Activated T-cell treated with anti-CD3 and anti-CD28 coated beads, Interleukin-2, amount 50 U/mL, for 72 hours (primary cell): ENCODE data around the gene NHEJ1. TPM values are rescaled to one million over a fixed set of nuclear protein-coding genes. Genes with fewer than 3 reads are reported as not detected.

Source experiments
- ATAC-seq, 2 donors: fragments of 150-1000 bp; cut with Tn5 transposase; replicated peaks in 1 of 2; 2 replicates each; pipeline ENCODE4 v1.10.0; 2021; ENCODE audit warnings: moderate library complexity in 2 of 2, mild to moderate bottlenecking in 1 of 2
- DNase-seq, 2 donors: peaks; one replicate each; pipeline ENCODE4 v3.0.0; 2021 to 2022; ENCODE audit warnings: mixed read lengths in 1 of 2
- H3K27ac Mint-ChIP-seq: one replicate; pipeline ENCODE4 v1.8.0; 2022; ENCODE audit warnings: mild to moderate bottlenecking, moderate library complexity, mixed read lengths
- H3K27me3 Mint-ChIP-seq: one replicate; pipeline ENCODE4 v1.8.0; 2022; ENCODE audit warnings: low read depth, mixed read lengths
- H3K36me3 Mint-ChIP-seq, 2 donors: one replicate each; pipeline ENCODE4 v1.8.0; 2022; ENCODE audit warnings: mixed read lengths in 2 of 2, mild to moderate bottlenecking in 1 of 2; ENCODE audit not compliant: insufficient read depth in 2 of 2
- H3K4me1 Mint-ChIP-seq: one replicate; pipeline ENCODE4 v1.8.0; 2022; ENCODE audit warnings: low read depth, mixed read lengths
- H3K4me3 Mint-ChIP-seq, 2 donors: one replicate each; pipeline ENCODE4 v1.8.0; 2022; ENCODE audit warnings: mild to moderate bottlenecking in 2 of 2, mixed read lengths in 2 of 2, moderate library complexity in 2 of 2
- H3K9me3 Mint-ChIP-seq, 2 donors: one replicate each; pipeline ENCODE4 v1.8.0; 2022; ENCODE audit warnings: mixed read lengths in 2 of 2
- total RNA-seq, 2 donors: library from RNA; stranded (reverse); gene quantifications; one replicate each; pipeline ENCODE4 v1.2.3, GENCODE V29; 2022

Gene NHEJ1
- total RNA-seq, 2 donors from 2014 or later = 19.8 to 21.1 TPM

GRCh38 chr2:219199470-219200211 lies 39.0 kb upstream of the NHEJ1 start:
- Mint-ChIP-seq H3K36me3 (peaks cover 1 to 5% of the 10 kb centered on the region in 2 donors), H3K27me3 (no peaks in the 10 kb centered on the region), H3K4me1 (peaks cover 20% of the 10 kb centered on the region), H3K27ac (no peak overlapping the region), H3K4me3 (peak overlapping the region; percentile 28 to 39), H3K9me3 (peaks cover 0 to 3% of the 10 kb centered on the region in 2 donors)
- DNase-seq = no peak
- no peak for ATAC-seq

- DNase-seq (no peak), ATAC-seq (no peak)
- H3K4me1 Mint-ChIP-seq = peaks cover 20% of the 10 kb centered on the region
- H3K4me3 Mint-ChIP-seq = peak overlapping the region in 1 of 2 donors; percentile 39
- H3K9me3 Mint-ChIP-seq = no peaks in the 10 kb centered on the region
- no peaks in the 10 kb centered on the region for H3K27me3 Mint-ChIP-seq
- peaks cover 0 to 2% of the 10 kb centered on the region in 2 donors for H3K36me3 Mint-ChIP-seq
- no peak overlapping the region for H3K27ac Mint-ChIP-seq
These were observed 38.4 kb upstream of the NHEJ1 start for GRCh38 chr2:219198974-219199373.

- H3K9me3 Mint-ChIP-seq = no peaks in the 10 kb centered on the region
- H3K27me3 Mint-ChIP-seq = no peaks in the 10 kb centered on the region
- no peak for ATAC-seq
- H3K4me1 Mint-ChIP-seq = peaks cover 20% of the 10 kb centered on the region
- no peak overlapping the region for H3K27ac Mint-ChIP-seq
- no peak for DNase-seq
- no peak overlapping the region for H3K4me3 Mint-ChIP-seq
- H3K36me3 Mint-ChIP-seq = no peaks in the 10 kb centered on the region
These were observed 36.8 kb upstream of the NHEJ1 start for GRCh38 chr2:219197388-219197787.

- ATAC-seq = peak; percentile 89 to 91
- H3K27ac Mint-ChIP-seq = peak overlapping the region; percentile 51
- no peaks in the 10 kb centered on the region for H3K9me3 Mint-ChIP-seq
- peaks cover 6 to 11% of the 10 kb centered on the region in 2 donors for H3K36me3 Mint-ChIP-seq
- peak; percentile 29 to 36 for DNase-seq
- peaks cover 30% of the 10 kb centered on the region for H3K4me1 Mint-ChIP-seq
- H3K4me3 Mint-ChIP-seq = peak overlapping the region in 1 of 2 donors; percentile 10
- no peaks in the 10 kb centered on the region for H3K27me3 Mint-ChIP-seq
These were observed 26.3 kb upstream of the NHEJ1 start for GRCh38 chr2:219186754-219187456.

GRCh38 chr2:219184121-219184520 lies 23.5 kb upstream of the NHEJ1 start:
- no peak for ATAC-seq

GRCh38 chr2:219183151-219183772 lies 22.6 kb upstream of the NHEJ1 start:
- ATAC-seq (no peak), DNase-seq (no peak)
- no peaks in the 10 kb centered on the region for H3K27me3 Mint-ChIP-seq
- H3K9me3 Mint-ChIP-seq = no peaks in the 10 kb centered on the region
- H3K36me3 Mint-ChIP-seq = peaks cover 13 to 18% of the 10 kb centered on the region in 2 donors
- H3K27ac Mint-ChIP-seq = peak overlapping the region; percentile 27
- H3K4me3 Mint-ChIP-seq = peak overlapping the region in 1 of 2 donors; percentile 15
- peaks cover 59% of the 10 kb centered on the region for H3K4me1 Mint-ChIP-seq

More at GRCh38 chr2:219184121-219184520, 23.5 kb upstream of the NHEJ1 start:
- Mint-ChIP-seq H3K4me3 (no peak overlapping the region), H3K9me3 (no peaks in the 10 kb centered on the region), H3K27me3 (no peaks in the 10 kb centered on the region), H3K4me1 (peaks cover 55% of the 10 kb centered on the region), H3K27ac (peak overlapping the region; percentile 27), H3K36me3 (peaks cover 13 to 15% of the 10 kb centered on the region in 2 donors)
- no peak for DNase-seq

GRCh38 chr2:219182331-219183150 lies 21.9 kb upstream of the NHEJ1 start:
- Mint-ChIP-seq H3K27me3 (no peaks in the 10 kb centered on the region), H3K36me3 (peaks cover 12 to 19% of the 10 kb centered on the region in 2 donors), H3K4me3 (peak overlapping the region in 1 of 2 donors; percentile 36), H3K9me3 (no peaks in the 10 kb centered on the region), H3K4me1 (peaks cover 60% of the 10 kb centered on the region), H3K27ac (peak overlapping the region; percentile 12)
- peak in 1 of 2 donors; percentile 44 for ATAC-seq
- DNase-seq = peak; percentile 36 to 59

- peak overlapping the region; percentile 58 for H3K27ac Mint-ChIP-seq
- no peak for ATAC-seq
- peaks cover 56% of the 10 kb centered on the region for H3K4me1 Mint-ChIP-seq
- DNase-seq = no peak
- peak overlapping the region in 1 of 2 donors; percentile 36 for H3K4me3 Mint-ChIP-seq
- no peaks in the 10 kb centered on the region for H3K9me3 Mint-ChIP-seq
- no peaks in the 10 kb centered on the region for H3K27me3 Mint-ChIP-seq
- H3K36me3 Mint-ChIP-seq = peaks cover 12 to 22% of the 10 kb centered on the region in 2 donors
These were observed 20.9 kb upstream of the NHEJ1 start for GRCh38 chr2:219181531-219181930.

GRCh38 chr2:219180961-219181360 lies 20.3 kb upstream of the NHEJ1 start:
- Mint-ChIP-seq H3K36me3 (peaks cover 12 to 22% of the 10 kb centered on the region in 2 donors), H3K4me3 (peak overlapping the region in 1 of 2 donors; percentile 11), H3K27ac (peak overlapping the region; percentile 22), H3K4me1 (peaks cover 52% of the 10 kb centered on the region), H3K9me3 (no peaks in the 10 kb centered on the region), H3K27me3 (no peaks in the 10 kb centered on the region)
- ATAC-seq (no peak), DNase-seq (no peak)

- no peak for DNase-seq
- no peaks in the 10 kb centered on the region for H3K27me3 Mint-ChIP-seq
- no peaks in the 10 kb centered on the region for H3K9me3 Mint-ChIP-seq
- H3K4me1 Mint-ChIP-seq = peaks cover 59% of the 10 kb centered on the region
- no peak overlapping the region for H3K27ac Mint-ChIP-seq
- H3K4me3 Mint-ChIP-seq = peak overlapping the region; percentile 76 to 99
- H3K36me3 Mint-ChIP-seq = peaks cover 12 to 20% of the 10 kb centered on the region in 2 donors
- no peak for ATAC-seq
These were observed 19.2 kb upstream of the NHEJ1 start for GRCh38 chr2:219179601-219180465.

- Mint-ChIP-seq H3K27ac (peak overlapping the region; percentile 9), H3K36me3 (peaks cover 12 to 20% of the 10 kb centered on the region in 2 donors), H3K4me3 (peak overlapping the region; percentile 76 to 99), H3K4me1 (peaks cover 69% of the 10 kb centered on the region), H3K27me3 (no peaks in the 10 kb centered on the region), H3K9me3 (no peaks in the 10 kb centered on the region)
- ATAC-seq (peak in 1 of 2 donors; percentile 10), DNase-seq (peak; percentile 43 to 52)
These were observed 18.0 kb upstream of the NHEJ1 start for GRCh38 chr2:219178377-219179175.
